Stimulated activated CD4-positive, alpha-beta T cell treated with anti-CD3 and anti-CD28 coated beads, Interleukin-2, amount 100 ng/mL, for 24 hours (primary cell): ENCODE measurements around the gene SAA2.
A peak's percentile ranks its signal among the peaks of the same experiment; 100 is the strongest.
"Not testable (repeated sequence)": the region's sequence is repeated elsewhere in the genome, so short reads cannot be mapped to it uniquely, and the experiment has no call there.

Experiments used
- DNase-seq, 2 donors: peaks; one replicate each; pipeline ENCODE4 v3.0.0-alpha.2; 2020

The SAA2 gene

GRCh38 chr11:18247191-18247581 is 1.3 kb downstream of the SAA2 start:
- not testable (repeated sequence) for DNase-seq

GRCh38 chr11:18246379-18247190 is 1.9 kb downstream of the SAA2 start:
- peak in 1 of 2 donors; percentile 10 for DNase-seq

GRCh38 chr11:18245396-18245795 is 3.1 kb downstream of the SAA2 start:
- DNase-seq: no peak

GRCh38 chr11:18243783-18244362 is 4.6 kb downstream of the SAA2 start:
- DNase-seq: peak; percentile 56 to 59

- DNase-seq: no peak
Measured at GRCh38 chr11:18239655-18240054, 8.8 kb downstream of the SAA2 start.

- no peak for DNase-seq
Measured at GRCh38 chr11:18236664-18237356, 11.7 kb downstream of the SAA2 start, which contains the start of gene SAA4. Gene SAA4, minus strand, starts transcription at chr11:18236802. Its CDS starts 876 bp downstream, at chr11:18235926.

GRCh38 chr11:18235394-18236334 is 12.8 kb downstream of the SAA2 start:
- no peak for DNase-seq

- no peak for DNase-seq
Measured at GRCh38 chr11:18233912-18234311, 14.6 kb downstream of the SAA2 start.

- DNase-seq: no peak
Measured at GRCh38 chr11:18230859-18231258, 17.6 kb downstream of the SAA2 start.

- no peak for DNase-seq
Measured at GRCh38 chr11:18229501-18229900, 19.0 kb downstream of the SAA2 start.

GRCh38 chr11:18225913-18226312 is 22.6 kb downstream of the SAA2 start:
- DNase-seq: no peak

- no peak for DNase-seq
Measured at GRCh38 chr11:18223591-18224387, 24.7 kb downstream of the SAA2 start.

GRCh38 chr11:18222814-18223421 is 25.6 kb downstream of the SAA2 start:
- DNase-seq: no peak

- DNase-seq: no peak
Measured at GRCh38 chr11:18221274-18221876, 27.1 kb downstream of the SAA2 start.

- no peak for DNase-seq
Measured at GRCh38 chr11:18209058-18209457, 39.4 kb downstream of the SAA2 start.

GRCh38 chr11:18204771-18205170 is 43.7 kb downstream of the SAA2 start:
- DNase-seq: no peak

GRCh38 chr11:18204220-18204619 is 44.2 kb downstream of the SAA2 start:
- no peak for DNase-seq

GRCh38 chr11:18203723-18204122 is 44.7 kb downstream of the SAA2 start:
- DNase-seq: peak in 1 of 2 donors; percentile 9

- DNase-seq: not testable (repeated sequence)
Measured at GRCh38 chr11:18197738-18198137, 50.7 kb downstream of the SAA2 start.

- no peak for DNase-seq
Measured at GRCh38 chr11:18196532-18196931, 51.9 kb downstream of the SAA2 start.
